GM19099 (cell line): ENCODE measurements around the gene CNTN4.

Experiments
- POLR2A ChIP-seq: IDR thresholded peaks from 3 replicates; pipeline ENCODE4 v1.6.1; 2011; ENCODE audit warnings: low read depth; ENCODE audit not compliant: insufficient read length; ENCODE audit errors: extremely low read depth

CNTN4 gene

GRCh38 chr3:2098398-2099027, at the start of gene CNTN4:
TSS of gene CNTN4 (plus strand) at chr3:2098866.
- no peak for TF ChIP-seq POLR2A

DNA sequence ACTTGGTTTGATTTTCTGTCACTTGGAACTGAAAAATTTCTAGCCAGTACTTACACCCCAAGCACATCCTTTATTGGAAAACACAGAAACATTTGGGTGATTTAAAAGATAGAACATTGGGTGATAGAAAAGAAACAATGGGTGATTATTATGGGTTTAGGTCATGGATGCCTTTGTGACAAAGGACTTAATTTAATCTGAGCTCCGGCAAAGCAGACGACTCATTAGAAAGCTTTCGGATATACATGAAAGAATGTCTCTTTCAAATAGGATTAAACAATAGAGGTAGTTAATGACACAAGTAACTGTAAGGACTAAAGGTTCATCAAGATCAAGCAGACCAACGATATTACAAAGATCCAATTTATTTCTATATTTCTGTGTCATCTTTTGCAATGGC, 37.3 kb upstream of the CNTN4 start:
- TF ChIP-seq POLR2A = no peak

GRCh38 chr3:2071531-2071930, 27.1 kb upstream of the CNTN4 start:
- TF ChIP-seq POLR2A = no peak

- TF ChIP-seq POLR2A = no peak
Measured at GRCh38 chr3:2078821-2079220, 19.8 kb upstream of the CNTN4 start.

GRCh38 chr3:2082871-2083480, 15.7 kb upstream of the CNTN4 start:
- TF ChIP-seq POLR2A = no peak

DNA sequence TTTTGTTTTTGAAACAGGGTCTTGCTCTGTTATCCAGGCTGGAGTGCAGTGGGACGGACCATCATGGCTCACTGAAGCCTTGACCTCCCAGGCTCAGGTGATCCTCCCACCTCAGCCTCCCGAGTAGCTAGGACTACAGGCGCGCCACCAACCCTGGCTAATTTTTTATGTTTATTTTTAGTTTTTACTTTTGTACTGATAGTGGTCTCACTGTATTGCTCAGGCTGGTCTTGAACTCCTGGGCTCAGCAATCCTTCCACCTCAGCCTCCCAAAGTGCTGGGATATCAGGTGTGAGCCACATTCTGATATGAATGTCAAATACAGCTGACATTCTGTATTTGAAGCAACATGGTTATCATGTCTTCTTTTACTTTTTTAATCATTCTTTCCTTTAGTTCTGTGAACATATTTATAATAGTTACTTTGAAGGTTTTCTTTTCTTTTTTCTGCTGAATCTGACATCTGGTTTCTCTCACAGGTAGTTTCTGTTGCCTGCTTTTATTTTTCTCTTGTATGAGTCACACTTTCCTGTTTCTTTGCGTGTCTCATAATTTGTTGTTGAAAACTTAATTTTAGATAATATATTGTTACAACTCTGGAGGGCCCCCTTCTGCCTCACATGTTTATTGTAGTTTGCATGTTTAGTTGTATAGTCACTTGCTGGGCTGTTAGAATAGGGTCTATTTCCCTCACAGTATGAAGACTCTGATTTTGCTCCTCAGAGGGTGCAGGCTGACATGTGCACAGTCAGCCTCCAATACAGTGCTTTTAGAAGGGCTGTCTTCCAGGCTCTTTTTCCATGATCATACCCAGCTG, 8.4 kb upstream of the CNTN4 start:
- no peak for TF ChIP-seq POLR2A

GRCh38 chr3:2092758-2093157, 5.9 kb upstream of the CNTN4 start:
- TF ChIP-seq POLR2A = no peak

DNA sequence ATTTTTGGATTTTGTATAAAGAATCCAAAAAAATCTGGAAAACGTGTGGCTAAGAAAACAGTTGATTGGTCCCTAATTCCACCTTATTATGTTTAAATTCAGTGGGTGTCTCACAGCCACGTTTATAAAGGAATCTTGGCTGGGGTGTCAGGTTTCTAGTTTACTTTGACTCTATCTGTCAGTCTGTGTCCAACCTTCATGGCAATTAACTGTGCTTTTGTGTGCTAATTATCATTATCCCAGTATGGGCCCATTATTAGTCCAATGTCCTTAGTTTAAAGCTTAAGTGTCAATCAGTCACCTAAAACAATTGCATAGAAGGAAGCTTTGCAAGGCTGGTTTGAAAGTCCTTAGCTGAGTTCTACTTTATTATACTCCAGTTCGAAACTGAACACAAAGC, 3.7 kb upstream of the CNTN4 start:
- no peak for TF ChIP-seq POLR2A

DNA sequence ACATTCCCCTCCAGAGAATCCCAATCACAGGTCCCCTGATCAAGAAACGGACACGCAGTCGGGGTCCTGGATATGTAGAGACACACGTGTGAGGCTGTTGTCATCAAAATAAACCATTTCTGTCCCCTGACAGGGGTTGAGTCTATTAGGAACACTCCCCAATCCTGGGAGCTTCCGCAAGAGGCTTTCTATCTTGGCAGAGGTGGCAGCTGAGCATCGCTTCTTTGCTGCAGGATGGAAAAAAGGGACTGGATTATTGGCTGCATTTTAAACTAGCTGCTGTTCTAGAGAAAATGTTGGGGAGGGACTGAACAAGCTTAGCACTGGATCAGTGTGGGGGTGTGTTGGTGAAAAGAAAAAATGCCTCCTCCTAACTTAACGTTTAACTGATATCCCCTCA, 2.5 kb upstream of the CNTN4 start:
- TF ChIP-seq POLR2A = no peak

DNA sequence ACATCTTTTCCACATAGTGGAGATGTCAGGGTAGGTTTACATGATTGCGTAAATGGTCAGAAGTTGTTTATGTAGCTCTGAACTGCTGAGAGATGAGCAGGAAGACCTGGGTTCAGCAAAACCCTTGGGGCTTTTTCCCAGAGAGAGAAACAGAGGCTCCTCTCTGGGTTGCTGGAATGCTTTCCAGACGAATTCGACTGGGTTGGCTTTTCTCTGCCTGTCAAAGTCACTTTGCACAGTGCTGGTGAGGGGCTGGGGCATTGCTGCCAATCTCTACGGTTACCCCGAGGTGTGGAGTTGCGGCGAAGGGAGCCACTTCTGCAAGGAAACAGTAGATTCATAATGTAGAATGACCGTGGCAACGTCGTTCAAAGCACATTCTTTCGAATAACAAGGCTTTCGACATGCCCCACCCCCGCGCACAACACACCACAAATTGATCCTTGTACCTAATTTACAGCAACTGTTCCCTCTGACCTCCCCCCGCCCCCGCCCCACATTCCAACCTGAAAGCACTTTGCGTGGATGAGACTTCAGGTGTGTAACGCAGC, 950 bp upstream of the CNTN4 start:
- TF ChIP-seq POLR2A = no peak

DNA sequence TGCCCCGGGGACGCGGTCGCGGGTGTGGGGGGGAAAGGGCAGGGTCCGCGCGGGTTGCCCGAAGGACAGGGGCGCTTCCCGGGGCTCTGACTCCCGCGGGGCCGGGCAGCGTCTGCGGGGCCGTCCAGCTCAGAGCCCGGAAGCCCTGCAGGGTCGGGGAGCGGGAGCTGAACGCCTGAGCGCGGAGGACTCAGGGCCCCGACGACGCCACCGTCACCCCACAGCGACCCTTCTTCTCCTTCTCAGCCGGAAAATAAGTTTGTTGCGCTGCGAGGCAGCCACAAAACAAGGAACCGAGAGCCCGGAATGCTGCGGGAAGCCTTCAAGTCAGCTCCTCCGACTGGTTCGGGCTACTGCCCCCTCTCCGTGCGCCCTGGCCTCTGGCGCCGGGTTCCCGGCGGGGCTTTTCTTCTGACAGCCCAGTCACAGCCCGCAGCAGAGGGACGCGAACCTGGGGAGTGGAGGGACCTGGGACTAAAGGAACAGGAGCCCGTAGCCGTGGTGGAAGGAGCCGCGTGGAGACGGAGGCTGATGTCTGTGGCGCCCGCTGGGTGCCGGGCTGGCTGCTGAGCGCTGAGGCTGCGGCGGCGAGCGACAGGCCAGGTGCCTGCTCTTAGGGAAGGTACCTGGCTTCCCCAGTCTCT, 484 bp downstream of the CNTN4 start:
- no peak for TF ChIP-seq POLR2A

GRCh38 chr3:2099779-2100191, 1.1 kb downstream of the CNTN4 start:
- no peak for TF ChIP-seq POLR2A

DNA sequence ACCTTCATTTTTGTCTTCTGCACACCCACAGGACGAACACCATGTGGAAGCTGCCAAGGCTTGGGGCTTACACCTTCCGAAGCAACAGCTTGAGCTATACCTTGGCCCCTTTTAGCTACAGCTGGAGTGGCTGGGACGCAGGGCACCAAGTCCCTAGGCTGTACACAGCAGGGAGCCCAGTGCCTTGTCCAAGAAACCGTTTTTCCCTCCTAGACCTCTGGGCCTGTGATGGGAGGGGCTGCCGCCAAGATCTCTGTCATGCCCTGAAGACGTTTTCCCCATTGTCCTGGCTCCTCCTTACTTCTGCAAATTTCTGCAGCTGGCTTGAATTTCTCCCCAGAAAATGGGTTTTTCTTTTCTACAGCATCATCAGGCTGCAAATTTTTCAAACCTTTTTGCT, 7.8 kb downstream of the CNTN4 start:
- no peak for TF ChIP-seq POLR2A

- no peak for TF ChIP-seq POLR2A
Measured at GRCh38 chr3:2110597-2111117, 12.0 kb downstream of the CNTN4 start.
